IPS-20b (cell line): ENCODE measurements around the gene DCAF17.
"Not testable (repeated sequence)": the region's sequence is repeated elsewhere in the genome, so short reads cannot be mapped to it uniquely, and the experiment has no call there.

ENCODE experiments used
- H3K27ac ChIP-seq: one replicate; pipeline ENCODE4 v1.5.1; 2013; ENCODE audit warnings: low read length
- H3K27me3 ChIP-seq: 2 replicates; pipeline ENCODE4 v1.6.1; 2013; ENCODE audit warnings: mild to moderate bottlenecking, low read length, inconsistent platforms; ENCODE audit not compliant: insufficient read depth
- H3K36me3 ChIP-seq: 2 replicates; pipeline ENCODE4 v1.6.1; 2013; ENCODE audit warnings: low read depth, mild to moderate bottlenecking, inconsistent platforms, low read length, moderate library complexity; ENCODE audit not compliant: insufficient read depth
- H3K4me1 ChIP-seq: 2 replicates; pipeline ENCODE4 v1.6.1; 2013; ENCODE audit warnings: mild to moderate bottlenecking, control low read depth, inconsistent platforms, low read length, moderate library complexity; ENCODE audit not compliant: insufficient read depth
- H3K4me3 ChIP-seq: 2 replicates; pipeline ENCODE4 v1.5.1; 2013; ENCODE audit warnings: mild to moderate bottlenecking, low read length, inconsistent platforms
- H3K9ac ChIP-seq: 2 replicates; pipeline ENCODE4 v1.6.1; 2013; ENCODE audit warnings: low read depth, mild to moderate bottlenecking, inconsistent platforms, low read length, moderate library complexity
- H3K9me3 ChIP-seq: 2 replicates; pipeline ENCODE4 v1.6.1; 2013; ENCODE audit warnings: mild to moderate bottlenecking, low read depth, low read length, inconsistent platforms; ENCODE audit not compliant: insufficient read depth

Gene DCAF17

DNA sequence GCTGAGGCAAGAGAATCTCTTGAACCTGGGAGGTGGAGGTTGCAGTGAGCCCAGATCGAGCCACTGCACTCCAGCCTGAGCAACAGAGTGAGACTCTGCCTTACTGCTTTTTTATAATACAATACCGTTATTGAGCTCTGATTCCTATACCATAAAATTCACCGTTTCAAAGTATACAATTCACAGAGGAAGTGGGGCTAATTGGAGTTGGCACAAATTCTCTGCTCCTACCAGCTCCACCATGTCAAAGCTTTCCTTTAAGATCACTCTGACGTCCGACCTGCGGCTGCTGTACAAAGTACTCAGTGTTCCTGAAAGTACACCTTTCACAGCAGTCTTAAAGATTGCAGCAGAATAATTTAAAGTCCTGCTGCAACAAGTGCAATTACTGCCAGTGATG, 58.6 kb downstream of the DCAF17 start:
- no peak overlapping the region for H3K27ac ChIP-seq
- H3K4me1 ChIP-seq: no peaks in the 10 kb centered on the region
- H3K9me3 ChIP-seq: peaks cover 4% of the 10 kb centered on the region; the same call in 1 of the 2 replicates
- H3K4me3 ChIP-seq: no peak overlapping the region
- no peaks in the 10 kb centered on the region for H3K36me3 ChIP-seq
- no peak overlapping the region for H3K9ac ChIP-seq
- no peaks in the 10 kb centered on the region for H3K27me3 ChIP-seq

DNA sequence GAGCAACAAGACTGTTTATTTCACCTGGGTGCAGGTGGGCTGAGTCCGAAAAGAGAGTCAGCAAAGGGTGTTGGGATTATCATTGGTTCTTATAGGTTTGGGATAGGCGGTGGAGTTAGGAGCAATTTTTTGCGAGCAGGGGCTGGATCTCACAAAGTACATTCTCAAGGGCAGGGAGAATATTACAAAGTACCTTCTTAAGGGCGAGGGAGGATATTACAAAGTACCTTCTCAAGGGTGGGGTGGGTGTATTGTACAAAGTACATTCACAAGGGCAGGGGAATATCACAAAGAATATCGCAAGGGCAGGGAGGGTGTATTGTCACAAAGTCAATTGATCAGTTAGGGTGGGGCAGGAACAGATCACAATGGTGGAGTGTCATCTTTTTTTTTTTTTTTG, 63.6 kb downstream of the DCAF17 start:
- H3K4me1 ChIP-seq, H3K4me3 ChIP-seq, H3K9ac ChIP-seq, H3K27me3 ChIP-seq, H3K27ac ChIP-seq, H3K36me3 ChIP-seq, H3K9me3 ChIP-seq: not testable (repeated sequence)

DNA sequence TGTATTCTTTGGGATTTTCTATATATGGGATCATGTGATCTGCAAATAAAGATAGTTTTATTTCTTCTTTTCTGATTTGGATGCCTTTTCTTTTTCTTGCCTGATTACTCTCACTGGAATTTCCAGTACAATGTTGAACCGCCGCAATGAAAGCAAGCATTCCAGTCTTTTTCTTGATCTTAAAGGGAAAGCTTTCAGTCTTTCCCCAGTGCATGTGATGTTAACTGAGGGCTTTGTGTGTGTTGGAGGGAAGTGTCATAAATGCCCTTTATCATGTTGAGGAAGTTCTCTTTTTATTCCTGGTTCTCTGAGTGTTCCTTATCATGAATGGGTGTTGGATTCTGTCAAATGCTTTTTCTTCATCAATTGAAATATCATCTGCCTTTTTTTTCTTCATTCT, 71.3 kb downstream of the DCAF17 start:
- Histone ChIP-seq H3K9me3 (peaks cover 4% of the 10 kb centered on the region; the same call in 1 of the 2 replicates), H3K4me3 (no peak overlapping the region), H3K4me1 (no peaks in the 10 kb centered on the region), H3K9ac (no peak overlapping the region), H3K27ac (no peak overlapping the region), H3K27me3 (no peaks in the 10 kb centered on the region), H3K36me3 (no peaks in the 10 kb centered on the region)

DNA sequence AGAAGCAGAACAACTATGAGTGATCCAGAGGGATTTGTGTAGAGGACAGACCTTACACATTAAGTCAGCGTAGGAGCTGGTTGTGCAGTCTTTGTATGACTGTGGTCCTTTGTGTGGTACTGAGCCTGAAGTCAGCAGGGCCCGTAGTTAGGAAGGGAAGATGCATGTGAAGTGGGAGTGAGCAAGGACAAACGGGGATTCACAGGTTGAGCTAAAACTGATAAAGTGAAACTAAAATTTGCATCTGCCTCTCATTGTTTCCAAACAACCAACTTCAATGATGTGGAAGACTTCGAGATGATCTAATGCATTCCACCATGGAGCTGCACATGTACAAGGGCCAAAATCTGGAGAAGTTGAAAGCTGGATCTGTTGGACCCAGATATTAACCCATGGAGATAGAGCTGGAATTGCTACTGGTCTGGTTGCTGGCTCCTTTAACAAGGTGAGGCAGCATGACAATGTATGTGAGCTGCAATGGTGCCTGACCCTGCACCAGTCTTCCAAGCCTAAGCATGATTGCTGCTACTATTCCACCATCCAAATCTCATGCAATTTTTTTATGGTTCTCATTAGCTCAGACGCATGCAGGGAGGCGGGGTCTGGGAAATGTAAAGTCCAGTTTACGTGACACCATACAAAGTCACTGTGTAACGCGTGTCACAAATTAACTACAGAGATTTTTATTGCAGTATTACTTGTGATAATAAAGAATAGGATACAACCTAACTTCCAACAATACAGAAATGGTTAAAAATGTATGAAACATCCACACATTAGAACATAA, 76.1 kb downstream of the DCAF17 start:
- H3K36me3 ChIP-seq: no peaks in the 10 kb centered on the region
- H3K27me3 ChIP-seq: no peaks in the 10 kb centered on the region
- no peak overlapping the region for H3K4me3 ChIP-seq
- H3K4me1 ChIP-seq: peaks cover 6% of the 10 kb centered on the region
- no peaks in the 10 kb centered on the region for H3K9me3 ChIP-seq
- no peak overlapping the region for H3K27ac ChIP-seq
- no peak overlapping the region for H3K9ac ChIP-seq

DNA sequence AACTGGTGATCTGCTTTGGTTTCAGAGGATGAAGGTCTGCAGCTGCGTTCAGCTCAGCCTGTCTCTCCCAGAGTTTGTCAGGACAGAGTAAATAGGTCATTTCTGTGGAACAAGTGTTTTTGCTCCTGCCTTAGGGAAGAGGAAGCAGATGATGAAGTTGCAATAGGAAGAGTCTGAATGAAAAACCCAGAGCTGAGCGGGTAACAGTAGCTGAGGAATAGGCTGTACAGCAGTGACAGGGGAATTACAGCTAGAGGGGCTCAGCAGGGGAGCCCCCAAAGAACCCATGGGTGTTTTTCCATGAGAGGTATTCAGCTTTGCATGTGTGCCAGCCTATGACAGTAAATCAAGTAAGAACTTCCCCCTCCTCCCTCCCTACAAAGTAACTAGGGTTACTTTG, 78.0 kb downstream of the DCAF17 start:
- H3K36me3 ChIP-seq: no peaks in the 10 kb centered on the region
- H3K4me3 ChIP-seq: no peak overlapping the region
- peaks cover 11% of the 10 kb centered on the region for H3K4me1 ChIP-seq
- no peaks in the 10 kb centered on the region for H3K9me3 ChIP-seq
- no peak overlapping the region for H3K27ac ChIP-seq
- H3K9ac ChIP-seq: no peak overlapping the region
- H3K27me3 ChIP-seq: no peaks in the 10 kb centered on the region

DNA sequence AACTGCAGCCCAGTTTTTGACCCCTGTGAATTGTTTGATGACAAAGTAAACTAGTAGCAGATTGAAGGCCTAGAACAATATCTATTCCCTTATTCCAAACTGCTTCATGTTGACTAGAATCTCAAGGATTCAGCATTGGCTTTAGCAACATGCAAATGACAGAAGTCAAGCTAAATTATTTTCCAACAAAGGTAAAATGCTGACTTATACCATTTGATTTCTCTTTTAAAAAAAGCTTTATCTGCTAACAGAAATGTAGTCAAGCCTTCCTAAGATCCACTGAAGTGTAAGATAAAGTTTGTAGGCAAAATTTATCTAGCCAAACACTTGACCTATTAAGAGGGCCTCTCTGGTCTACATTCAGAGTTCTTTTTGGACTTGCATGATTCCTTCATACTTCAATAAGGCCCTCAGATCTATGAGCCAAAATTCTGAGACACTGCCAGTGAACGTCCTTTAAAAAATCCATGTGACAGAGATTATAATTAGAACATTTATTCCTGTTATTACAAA, 78.7 kb downstream of the DCAF17 start:
- no peak overlapping the region for H3K27ac ChIP-seq

DNA sequence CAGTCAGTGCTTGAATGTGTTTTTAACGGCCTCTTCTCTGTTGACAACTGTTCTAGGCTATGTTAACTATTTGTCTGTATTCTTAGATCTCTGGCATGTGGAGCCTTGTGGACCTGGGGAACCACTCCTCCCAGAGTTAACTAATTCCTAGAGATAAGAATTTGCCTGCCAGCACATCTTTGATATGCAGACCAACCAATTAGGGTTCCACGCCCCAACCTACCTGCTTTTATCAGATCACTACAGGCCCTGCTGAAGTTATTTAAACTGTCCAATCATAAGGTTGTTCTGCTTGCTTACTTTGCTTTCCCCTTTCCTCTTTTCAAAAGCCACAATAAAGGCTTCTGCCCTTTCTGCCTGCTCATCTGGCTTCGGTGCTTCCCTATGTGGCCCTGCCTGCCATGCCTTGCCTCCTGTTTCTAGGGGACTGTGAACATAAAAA, 79.7 kb downstream of the DCAF17 start:
- Histone ChIP-seq H3K36me3 (no peaks in the 10 kb centered on the region), H3K9ac (0 out of 2 replicates have a peak overlapping the region, but pooled peaks have one; percentile 3), H3K27me3 (no peaks in the 10 kb centered on the region), H3K9me3 (no peaks in the 10 kb centered on the region), H3K4me1 (peaks cover 11% of the 10 kb centered on the region), H3K4me3 (no peak overlapping the region), H3K27ac (no peak overlapping the region)

More for the DNA sequence above, 78.7 kb downstream of the DCAF17 start:
- H3K4me1 ChIP-seq: peaks cover 11% of the 10 kb centered on the region
- H3K36me3 ChIP-seq: no peaks in the 10 kb centered on the region
- no peaks in the 10 kb centered on the region for H3K27me3 ChIP-seq
- H3K4me3 ChIP-seq: no peak overlapping the region
- no peaks in the 10 kb centered on the region for H3K9me3 ChIP-seq
- no peak overlapping the region for H3K9ac ChIP-seq

DNA sequence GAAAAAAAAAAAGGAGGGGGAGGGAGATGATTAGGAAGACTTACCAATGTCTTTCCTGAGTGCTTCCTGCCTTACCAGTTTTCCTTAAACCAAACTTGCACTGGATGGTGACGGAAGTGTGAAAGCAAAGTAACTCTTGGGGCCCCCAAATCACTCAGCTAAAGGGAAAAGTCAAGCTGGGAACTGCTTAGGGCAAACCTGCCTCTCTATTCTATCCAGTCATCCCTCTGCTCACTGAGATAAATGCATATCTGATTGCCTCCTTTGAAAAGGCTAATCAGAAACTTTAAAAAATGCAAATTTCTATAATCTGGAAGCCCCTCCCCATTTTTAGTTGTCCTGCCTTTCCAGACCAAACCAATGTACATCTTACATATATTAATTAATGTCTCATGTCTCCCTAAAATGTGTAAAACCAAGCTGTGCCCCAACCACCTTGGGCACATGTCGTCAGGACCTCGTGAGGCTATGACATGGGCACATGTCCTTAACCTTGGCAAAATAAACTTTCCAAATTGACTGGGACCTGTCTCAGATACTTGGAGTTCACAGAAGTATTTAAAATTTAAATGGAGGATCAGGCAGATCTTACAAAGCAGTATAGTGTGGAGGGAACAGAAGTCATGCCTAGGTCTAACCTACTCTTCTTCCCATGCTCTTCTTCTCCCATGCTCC, 81.0 kb downstream of the DCAF17 start:
- Histone ChIP-seq H3K27me3 (0 out of 2 replicates have a peak, but pooled peaks cover 9% of the 10 kb centered on the region), H3K36me3 (no peaks in the 10 kb centered on the region), H3K9ac (no peak overlapping the region), H3K4me1 (peaks cover 11% of the 10 kb centered on the region), H3K4me3 (no peak overlapping the region), H3K9me3 (no peaks in the 10 kb centered on the region), H3K27ac (no peak overlapping the region)

DNA sequence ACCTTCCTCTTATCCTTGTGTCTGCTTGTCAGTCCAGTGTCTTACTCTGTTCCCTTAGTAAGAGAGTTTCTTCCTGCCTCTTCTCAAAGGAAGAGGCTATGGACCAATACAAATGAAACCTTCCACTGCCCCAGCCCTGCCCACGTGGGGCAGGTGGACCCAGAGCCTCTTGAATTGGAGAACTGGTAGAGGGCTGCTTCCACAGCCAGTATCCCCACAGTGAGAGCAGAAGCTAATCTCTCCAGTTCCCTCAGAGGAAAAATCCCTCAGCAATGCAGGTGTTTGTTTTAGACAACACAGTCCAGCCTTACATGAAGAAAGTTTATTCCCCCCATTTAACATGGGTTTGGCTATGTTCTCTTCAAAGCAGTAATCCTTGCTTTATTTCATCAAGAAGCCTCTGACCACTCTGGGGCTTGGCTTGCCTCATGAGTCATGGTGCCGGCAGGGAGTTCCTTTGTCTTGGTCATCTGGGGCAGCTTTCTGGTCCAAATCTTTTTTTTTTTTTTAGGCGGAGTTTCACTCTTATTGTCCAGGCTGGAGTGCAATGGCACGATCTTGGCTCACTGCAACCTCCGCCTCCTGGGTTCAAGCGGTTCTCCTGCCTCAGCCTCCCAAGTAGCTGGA, 81.8 kb downstream of the DCAF17 start:
- peaks cover 13% of the 10 kb centered on the region; the same call in 1 of the 2 replicates for H3K27me3 ChIP-seq
- H3K4me1 ChIP-seq: peaks cover 11% of the 10 kb centered on the region
- no peaks in the 10 kb centered on the region for H3K9me3 ChIP-seq
- no peaks in the 10 kb centered on the region for H3K36me3 ChIP-seq
- no peak overlapping the region for H3K4me3 ChIP-seq
- H3K27ac ChIP-seq: no peak overlapping the region
- H3K9ac ChIP-seq: no peak overlapping the region

DNA sequence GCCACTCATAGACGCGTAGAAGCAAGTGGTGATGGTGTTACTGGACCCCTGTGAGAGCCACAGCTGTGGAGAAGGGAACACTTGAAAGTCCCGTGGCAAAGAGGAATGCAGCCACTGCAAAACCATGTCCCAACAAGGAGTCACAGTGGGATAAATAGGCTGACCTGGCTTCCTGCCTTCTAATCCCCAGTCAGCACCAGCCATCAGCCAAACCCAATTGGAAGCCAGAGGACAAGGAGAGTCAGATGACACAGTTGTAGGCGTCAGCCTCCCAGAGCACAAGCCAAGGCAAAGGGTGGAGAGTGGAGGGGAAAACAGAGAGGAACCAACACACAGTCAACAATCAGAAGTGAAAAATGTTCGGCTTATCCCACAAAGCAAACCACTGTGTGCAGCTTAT, 82.8 kb downstream of the DCAF17 start:
- no peak overlapping the region for H3K9ac ChIP-seq
- H3K27me3 ChIP-seq: peaks cover 22% of the 10 kb centered on the region
- no peak overlapping the region for H3K27ac ChIP-seq
- H3K36me3 ChIP-seq: no peaks in the 10 kb centered on the region
- no peak overlapping the region for H3K4me3 ChIP-seq
- no peaks in the 10 kb centered on the region for H3K9me3 ChIP-seq
- peaks cover 15% of the 10 kb centered on the region for H3K4me1 ChIP-seq

DNA sequence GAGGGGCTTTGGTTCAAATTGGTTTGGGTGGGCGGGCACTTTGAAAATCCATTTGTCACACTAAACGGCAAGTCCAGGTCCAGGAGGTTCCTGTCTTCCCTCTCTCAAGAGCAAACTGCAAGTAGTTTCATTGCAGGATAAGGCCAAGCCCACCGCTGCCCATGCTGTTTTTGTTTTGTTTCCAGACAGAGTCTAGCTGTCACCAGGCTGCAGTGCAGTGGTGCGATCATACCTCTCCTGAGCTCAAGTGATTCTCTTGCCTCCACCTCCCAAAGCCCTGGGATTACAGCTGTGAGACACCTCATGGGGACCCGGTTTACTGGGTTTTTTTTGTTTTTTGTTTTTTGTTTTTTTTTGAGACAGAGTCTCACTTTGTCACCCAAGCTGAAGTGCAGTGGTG, 86.4 kb downstream of the DCAF17 start:
- H3K9ac ChIP-seq: no peak overlapping the region
- H3K4me1 ChIP-seq: peaks cover 8% of the 10 kb centered on the region
- H3K4me3 ChIP-seq: no peak overlapping the region
- H3K27me3 ChIP-seq: peaks cover 36% of the 10 kb centered on the region
- H3K9me3 ChIP-seq: no peaks in the 10 kb centered on the region
- H3K27ac ChIP-seq: no peak overlapping the region
- H3K36me3 ChIP-seq: no peaks in the 10 kb centered on the region
